ENCODE data around the gene GTF3C5. TPM values are rescaled to one million over a fixed set of nuclear protein-coding genes. Genes with fewer than 3 reads are reported as not detected.
A peak's percentile ranks its signal among the peaks of the same experiment; 100 is the strongest.
"Not testable (repeated sequence)": the region's sequence is repeated elsewhere in the genome, so short reads cannot be mapped to it uniquely, and the experiment has no call there.

The GTF3C5 gene
- total and polyA plus RNA-seq, 2 donors from 2014 or later: 38.0 to 47.7 TPM

DNA sequence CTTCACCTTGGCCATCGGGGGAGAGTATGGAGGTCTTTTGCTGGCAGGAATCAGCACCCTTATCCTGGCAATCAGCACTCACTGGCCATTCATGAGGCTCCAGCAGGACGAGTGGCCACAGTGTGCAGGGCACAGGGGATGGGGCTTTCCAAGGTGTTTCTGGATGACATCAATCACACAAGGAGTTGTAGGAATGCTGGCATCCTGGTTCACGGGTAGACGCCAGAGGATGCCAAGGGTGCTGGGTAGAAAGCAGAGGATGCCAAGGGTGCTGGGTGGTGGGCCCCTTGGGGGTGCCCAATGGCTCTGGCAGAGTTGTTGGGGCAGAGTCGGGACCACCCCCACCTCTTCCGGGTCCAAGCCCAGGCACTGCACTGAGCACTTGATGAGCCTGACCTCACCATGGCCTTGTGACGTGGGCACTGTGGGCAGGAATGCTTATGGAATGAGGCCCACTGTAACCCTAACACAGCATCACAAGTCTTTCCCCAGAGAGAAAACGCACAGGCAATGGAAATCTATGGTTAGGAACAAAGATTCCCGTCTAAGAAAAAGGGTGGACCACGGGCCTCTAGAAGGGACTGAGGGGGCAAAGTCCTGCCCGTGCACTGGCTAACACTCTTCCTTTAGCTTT, 60.1 kb downstream of the GTF3C5 start:
- no peaks in the 10 kb centered on the region for H3K36me3 ChIP-seq (ENCODE audit: control insufficient read depth in 2 of 3, insufficient read depth in 3 of 3, low read length in 3 of 3)
- intact Hi-C loops (cut with DNase I): no loop called here
- H3K9ac ChIP-seq (ENCODE audit: low read length in 3 of 3): no peak overlapping the region
- no peak for TF ChIP-seq CTCF (IDR thresholded peaks at IDR 0.05; ENCODE audit: borderline replicate concordance, extremely low read depth, insufficient read depth)
- H3K27me3 ChIP-seq (ENCODE audit: control insufficient read depth, insufficient read depth, low read length): no peaks in the 10 kb centered on the region
- peaks cover 0 to 2% (median 0%) of the 10 kb centered on the region in 3 donors for H3K9me3 ChIP-seq (ENCODE audit: control insufficient read depth in 2 of 3, insufficient read depth in 1 of 3, low read length in 3 of 3)
- no peak overlapping the region for H3K4me3 ChIP-seq (ENCODE audit: low read length in 3 of 3)
- no peak for FAIRE-seq
- no peak overlapping the region for H3K27ac ChIP-seq (ENCODE audit: low read depth in 2 of 2, low read length in 2 of 2)
- no peaks in the 10 kb centered on the region for H3K4me1 ChIP-seq (ENCODE audit: control insufficient read depth in 2 of 3, insufficient read depth in 2 of 3, low read depth in 1 of 3, low read length in 3 of 3)
- DNase-seq: peak in 1 of 5 donors; percentile 64

DNA sequence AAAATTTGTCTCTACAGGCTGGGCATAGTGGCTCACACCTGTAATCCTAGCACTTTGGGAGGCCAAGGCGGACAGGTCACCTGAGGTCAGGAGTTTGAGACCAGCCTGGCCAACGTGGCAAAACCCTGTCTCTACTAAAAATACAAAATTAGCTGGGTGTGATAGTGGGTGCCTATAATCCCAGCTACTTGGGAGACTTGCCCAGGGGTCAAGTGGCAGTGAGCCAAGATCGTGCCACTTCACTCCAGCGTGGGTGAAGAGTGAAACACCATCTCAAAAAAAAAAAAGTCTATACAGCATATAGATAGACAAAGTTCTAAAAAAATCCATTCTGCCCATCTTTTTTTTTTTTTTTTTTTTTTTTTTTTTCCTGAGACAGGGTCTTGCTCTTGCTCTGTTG, 63.6 kb downstream of the GTF3C5 start:
- H3K27ac ChIP-seq (ENCODE audit: low read depth in 2 of 2, low read length in 2 of 2); FAIRE-seq; H3K27me3 ChIP-seq (ENCODE audit: control insufficient read depth, insufficient read depth, low read length); H3K36me3 ChIP-seq (ENCODE audit: control insufficient read depth in 2 of 3, insufficient read depth in 3 of 3, low read length in 3 of 3); H3K4me3 ChIP-seq (ENCODE audit: low read length in 3 of 3); H3K9ac ChIP-seq (ENCODE audit: low read length in 3 of 3); H3K4me1 ChIP-seq (ENCODE audit: control insufficient read depth in 2 of 3, insufficient read depth in 2 of 3, low read depth in 1 of 3, low read length in 3 of 3); intact Hi-C loops (cut with DNase I): not testable (repeated sequence)
- peaks cover 0 to 12% (median 0%) of the 10 kb centered on the region in 3 donors for H3K9me3 ChIP-seq (ENCODE audit: control insufficient read depth in 2 of 3, insufficient read depth in 1 of 3, low read length in 3 of 3)
- DNase-seq: peak in 1 of 5 donors; percentile 40

GRCh38 chr9:133094842-133095393, 64.1 kb downstream of the GTF3C5 start:
- Histone ChIP-seq H3K4me1 (ENCODE audit: control insufficient read depth in 2 of 3, insufficient read depth in 2 of 3, low read depth in 1 of 3, low read length in 3 of 3) (no peaks in the 10 kb centered on the region), H3K27ac (ENCODE audit: low read depth in 2 of 2, low read length in 2 of 2) (no peak overlapping the region), H3K27me3 (ENCODE audit: control insufficient read depth, insufficient read depth, low read length) (no peaks in the 10 kb centered on the region), H3K36me3 (ENCODE audit: control insufficient read depth in 2 of 3, insufficient read depth in 3 of 3, low read length in 3 of 3) (peaks cover 2 to 12% (median 9%) of the 10 kb centered on the region in 3 donors), H3K9me3 (ENCODE audit: control insufficient read depth in 2 of 3, insufficient read depth in 1 of 3, low read length in 3 of 3) (peaks cover 0 to 12% (median 0%) of the 10 kb centered on the region in 3 donors), H3K4me3 (ENCODE audit: low read length in 3 of 3) (no peak overlapping the region), H3K9ac (ENCODE audit: low read length in 3 of 3) (no peak overlapping the region)
- FAIRE-seq: no peak
- no peak for TF ChIP-seq CTCF (IDR thresholded peaks at IDR 0.05; ENCODE audit: borderline replicate concordance, extremely low read depth, insufficient read depth)
- DNase-seq: no peak
- intact Hi-C loops (cut with DNase I): no loop called here

DNA sequence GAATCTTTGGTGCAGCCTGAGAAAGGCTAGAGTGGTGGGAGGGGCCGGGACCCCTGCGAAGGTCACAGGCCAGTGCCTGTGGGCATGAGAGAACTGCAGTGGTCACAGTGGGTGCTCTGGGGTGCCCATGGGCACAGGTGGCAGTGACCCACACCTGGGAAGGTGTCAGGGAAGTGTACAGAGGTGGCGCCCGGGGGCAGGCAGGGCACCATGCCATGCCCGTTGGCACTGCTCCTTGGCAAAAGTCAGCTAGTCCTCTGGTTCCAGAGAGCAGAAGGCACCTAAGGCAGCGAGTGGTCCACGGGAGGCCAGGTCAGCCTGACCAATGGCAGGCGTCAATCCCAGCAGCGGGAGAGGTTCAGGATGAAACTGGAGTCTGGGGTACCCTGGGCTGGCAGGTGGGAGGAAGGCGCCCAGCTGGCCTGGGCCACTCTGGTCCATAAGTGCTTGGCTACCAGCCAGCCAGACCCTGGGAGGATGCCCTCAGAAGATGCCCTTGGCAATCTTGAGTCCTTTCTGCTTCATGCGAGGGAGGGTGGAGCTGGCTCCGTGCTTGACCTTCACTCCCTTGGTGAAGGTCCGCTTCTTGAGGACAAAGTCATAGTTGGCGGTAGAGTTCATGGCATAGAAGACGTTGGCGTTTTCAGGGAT, 67.4 kb downstream of the GTF3C5 start:
- no peak for TF ChIP-seq CTCF (IDR thresholded peaks at IDR 0.05; ENCODE audit: borderline replicate concordance, extremely low read depth, insufficient read depth)
- Histone ChIP-seq H3K27ac (ENCODE audit: low read depth in 2 of 2, low read length in 2 of 2) (no peak overlapping the region), H3K36me3 (ENCODE audit: control insufficient read depth in 2 of 3, insufficient read depth in 3 of 3, low read length in 3 of 3) (peaks cover 2 to 42% (median 21%) of the 10 kb centered on the region in 3 donors), H3K4me1 (ENCODE audit: control insufficient read depth in 2 of 3, insufficient read depth in 2 of 3, low read depth in 1 of 3, low read length in 3 of 3) (no peaks in the 10 kb centered on the region), H3K9me3 (ENCODE audit: control insufficient read depth in 2 of 3, insufficient read depth in 1 of 3, low read length in 3 of 3) (peaks cover 0 to 12% (median 0%) of the 10 kb centered on the region in 3 donors), H3K9ac (ENCODE audit: low read length in 3 of 3) (no peak overlapping the region), H3K4me3 (ENCODE audit: low read length in 3 of 3) (no peak overlapping the region), H3K27me3 (ENCODE audit: control insufficient read depth, insufficient read depth, low read length) (no peaks in the 10 kb centered on the region)
- intact Hi-C loops (cut with DNase I): no loop called here
- no peak for FAIRE-seq
- peak in 1 of 5 donors; percentile 63 for DNase-seq
